Right lobe of liver (tissue), 4 donors: ENCODE results near the gene SNRNP200.

ENCODE experiments used
- POLR2A ChIP-seq: fragments of 450-650 bp; IDR thresholded peaks from one replicate; pipeline ENCODE4 v1.6.1; 2017; ENCODE audit warnings: antibody characterized with exemption, mild to moderate bottlenecking
- TF ChIP-seq, protein P1 (sequence below), 4 donors: fragments of 200-600 bp in 3 of 4; fragments of 450-650 bp in 1 of 4; IDR thresholded peaks; one replicate each; pipeline versions ENCODE4 v1.5.1 to v1.8.0; 2016 to 2022; ENCODE audit warnings: antibody characterized with exemption in 4 of 4, mild to moderate bottlenecking in 2 of 4
- donor health status: DM: no; HTN: no; CAD: no.
- donor health status: DM: no; HTN: no; CAD: no.
- donor health status: DM: no; HTN: yes; CAD: no.

DNA sequence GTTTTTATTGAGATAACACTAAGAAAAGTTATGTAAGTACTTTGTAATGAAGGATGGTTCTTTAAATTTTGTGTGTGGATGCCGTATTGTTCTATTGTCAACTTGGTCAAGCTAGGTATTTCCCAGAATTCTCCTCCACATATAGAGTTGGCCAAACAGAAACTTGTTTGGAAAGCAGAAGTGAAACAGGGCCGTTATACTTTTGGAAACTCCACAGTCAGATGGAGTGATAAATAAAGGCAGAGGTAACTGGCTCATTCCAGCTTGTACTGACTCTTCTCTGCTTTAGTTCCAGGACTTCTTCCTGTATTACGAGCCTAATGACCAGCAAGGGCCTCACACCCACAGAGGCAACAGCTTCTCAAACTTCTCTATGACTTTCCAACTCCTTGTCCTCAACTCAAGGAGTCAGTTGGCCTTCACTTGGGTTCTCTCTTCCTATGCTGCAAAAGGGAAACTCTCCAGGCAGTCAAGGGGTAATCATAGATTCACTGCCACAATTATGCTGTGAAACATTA lies 80.3 kb downstream of the SNRNP200 start:
- TF ChIP-seq, protein P1, sequence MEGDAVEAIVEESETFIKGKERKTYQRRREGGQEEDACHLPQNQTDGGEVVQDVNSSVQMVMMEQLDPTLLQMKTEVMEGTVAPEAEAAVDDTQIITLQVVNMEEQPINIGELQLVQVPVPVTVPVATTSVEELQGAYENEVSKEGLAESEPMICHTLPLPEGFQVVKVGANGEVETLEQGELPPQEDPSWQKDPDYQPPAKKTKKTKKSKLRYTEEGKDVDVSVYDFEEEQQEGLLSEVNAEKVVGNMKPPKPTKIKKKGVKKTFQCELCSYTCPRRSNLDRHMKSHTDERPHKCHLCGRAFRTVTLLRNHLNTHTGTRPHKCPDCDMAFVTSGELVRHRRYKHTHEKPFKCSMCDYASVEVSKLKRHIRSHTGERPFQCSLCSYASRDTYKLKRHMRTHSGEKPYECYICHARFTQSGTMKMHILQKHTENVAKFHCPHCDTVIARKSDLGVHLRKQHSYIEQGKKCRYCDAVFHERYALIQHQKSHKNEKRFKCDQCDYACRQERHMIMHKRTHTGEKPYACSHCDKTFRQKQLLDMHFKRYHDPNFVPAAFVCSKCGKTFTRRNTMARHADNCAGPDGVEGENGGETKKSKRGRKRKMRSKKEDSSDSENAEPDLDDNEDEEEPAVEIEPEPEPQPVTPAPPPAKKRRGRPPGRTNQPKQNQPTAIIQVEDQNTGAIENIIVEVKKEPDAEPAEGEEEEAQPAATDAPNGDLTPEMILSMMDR (IDR thresholded peaks at IDR 0.05), result no peak
- no peak for TF ChIP-seq POLR2A
